Transverse colon (tissue), 4 donors: ENCODE results near the gene ECM2.

ENCODE experiments used
- CTCF ChIP-seq, 5 experiments: fragments of 200-600 bp in 3 of 5; fragments of 450-650 bp in 2 of 5; sonication (generic) in 3 of 5; IDR thresholded peaks; 1 replicate in 2 of 5; 2 replicates in 3 of 5; pipeline ENCODE4 v1.5.1; 2016 to 2017; ENCODE audit warnings: antibody characterized with exemption in 5 of 5, inconsistent platforms in 3 of 5, mild to moderate bottlenecking in 2 of 5, moderate library complexity in 1 of 5
- EP300 ChIP-seq: sonication (generic); formaldehyde crosslinking; IDR thresholded peaks from one replicate; pipeline ENCODE4 v1.6.1; 2017; ENCODE audit warnings: antibody characterized with exemption, low read depth
- POLR2A ChIP-seq: fragments of 450-650 bp; IDR thresholded peaks from one replicate; pipeline ENCODE4 v1.6.1; 2016; ENCODE audit warnings: antibody characterized with exemption, mild to moderate bottlenecking, moderate library complexity
- POLR2AphosphoS5 ChIP-seq, 3 donors: sonication (generic); formaldehyde crosslinking; IDR thresholded peaks; one replicate each; pipeline ENCODE4 v1.6.1; 2016; ENCODE audit warnings: antibody characterized with exemption in 3 of 3

GRCh38 chr9:92517046-92517445 is 18.7 kb downstream of the ECM2 start:
- TF ChIP-seq CTCF (IDR thresholded peaks at IDR 0.05) (no peak), POLR2A (no peak), EP300 (no peak), POLR2AphosphoS5 (IDR thresholded peaks at IDR 0.05) (no peak)
